ENCODE data around the gene LHX8. TPM values are rescaled to one million over a fixed set of nuclear protein-coding genes. Genes with fewer than 3 reads are reported as not detected.

Gene LHX8
- total and polyA plus RNA-seq, 2 of the 13 experiments (the other 11 are each of a cell fraction or from before 2014, with no cell fraction given): not detected

DNA sequence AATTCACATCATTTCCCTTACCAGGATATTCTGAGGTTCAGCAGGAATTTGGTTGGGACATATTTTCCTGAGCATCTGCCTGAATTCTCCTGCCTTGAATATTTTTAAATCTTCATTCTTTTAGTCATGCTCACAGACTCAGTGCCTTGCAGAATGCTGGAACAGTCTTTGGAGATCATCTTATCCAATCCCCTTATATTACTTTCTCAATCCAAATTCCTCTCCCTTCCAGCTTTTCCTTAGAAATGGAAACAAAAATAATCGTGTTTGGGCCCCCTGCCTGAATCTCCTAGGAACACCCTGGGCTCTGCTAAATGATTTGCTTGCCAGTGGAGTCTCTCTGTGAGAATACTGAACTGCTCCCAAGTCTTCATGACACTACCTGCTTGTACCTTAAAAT lies 38.4 kb downstream of the LHX8 start:
- ChIA-PET POLR2A (no interaction called here), CTCF (ENCODE audit: low intra/inter-chr PET ratio, low total read pairs) (no interaction called here)
- Histone ChIP-seq H3K4me2 (ENCODE audit: low read depth, low read length) (no peak overlapping the region), H3K9ac (ENCODE audit: insufficient read depth, low read depth, low read length) (no peak overlapping the region), H4K20me1 (ENCODE audit: insufficient read depth, low read length) (no peaks in the 10 kb centered on the region), H3K36me3 (replicated peaks in 1 of 2; ENCODE audit: control insufficient read depth in 1 of 2, insufficient read depth in 2 of 2, low read length in 2 of 2) (no peaks in the 10 kb centered on the region), H3K27ac (ENCODE audit: extremely low read length, insufficient read depth, low read length) (no peak overlapping the region), H3K4me1 (ENCODE audit: insufficient read depth, low read length) (no peaks in the 10 kb centered on the region), H3K4me3 (replicated peaks in 1 of 3; ENCODE audit: insufficient read depth in 1 of 3, low read depth in 2 of 3, low read length in 3 of 3) (no peak overlapping the region), H3K27me3 (ENCODE audit: control insufficient read depth in 1 of 2, insufficient read depth in 2 of 2, low read length in 2 of 2) (no peaks in the 10 kb centered on the region), H2AFZ (ENCODE audit: low read length) (no peak overlapping the region), H3K9me3 (ENCODE audit: low read length) (no peaks in the 10 kb centered on the region), H3K79me2 (ENCODE audit: insufficient read depth, low read length) (no peaks in the 10 kb centered on the region)
- in situ Hi-C loops (cut with HindIII; ENCODE audit: extremely low pct_ligation_motif_present, low pct_unique_long_range_greater_than_20kb): no loop called here
- intact Hi-C loops (cut with micrococcal nuclease; ENCODE audit: unreplicated experiment): no loop called here
- DNase-seq (ENCODE audit: low spot score): no peak
- ATAC-seq: no peak
- no TSS peak for BruUV-seq (replicated peaks)
- TF ChIP-seq KLF6 (CRISPR knock-in tag; IDR thresholded peaks at IDR 0.05) (no peak), ELF1 (CRISPR knock-in tag; IDR thresholded peaks at IDR 0.05) (no peak), ZNF136 (CRISPR knock-in tag; IDR thresholded peaks at IDR 0.05; ENCODE audit: low read depth) (no peak), SAFB2 (CRISPR knock-in tag; IDR thresholded peaks at IDR 0.05; ENCODE audit: borderline replicate concordance, low read depth) (no peak), ZBTB7A (CRISPR knock-in tag; IDR thresholded peaks at IDR 0.05) (no peak), ZNF556 (CRISPR knock-in tag; IDR thresholded peaks at IDR 0.05; ENCODE audit: borderline replicate concordance) (no peak), NR2C2 (CRISPR knock-in tag; IDR thresholded peaks at IDR 0.05; ENCODE audit: borderline replicate concordance) (no peak), SUZ12 (IDR thresholded peaks at IDR 0.05; ENCODE audit: low read depth, low read length) (no peak), ZNF747 (CRISPR knock-in tag; IDR thresholded peaks at IDR 0.05; ENCODE audit: borderline replicate concordance) (no peak), ZNF441 (CRISPR knock-in tag; IDR thresholded peaks at IDR 0.05; ENCODE audit: borderline replicate concordance) (no peak), POLR2A (IDR thresholded peaks at IDR 0.05; ENCODE audit: insufficient read depth in 1 of 2, low read depth in 2 of 2, low read length in 2 of 2) (no peak)
- TF ChIP-seq, protein P1, sequence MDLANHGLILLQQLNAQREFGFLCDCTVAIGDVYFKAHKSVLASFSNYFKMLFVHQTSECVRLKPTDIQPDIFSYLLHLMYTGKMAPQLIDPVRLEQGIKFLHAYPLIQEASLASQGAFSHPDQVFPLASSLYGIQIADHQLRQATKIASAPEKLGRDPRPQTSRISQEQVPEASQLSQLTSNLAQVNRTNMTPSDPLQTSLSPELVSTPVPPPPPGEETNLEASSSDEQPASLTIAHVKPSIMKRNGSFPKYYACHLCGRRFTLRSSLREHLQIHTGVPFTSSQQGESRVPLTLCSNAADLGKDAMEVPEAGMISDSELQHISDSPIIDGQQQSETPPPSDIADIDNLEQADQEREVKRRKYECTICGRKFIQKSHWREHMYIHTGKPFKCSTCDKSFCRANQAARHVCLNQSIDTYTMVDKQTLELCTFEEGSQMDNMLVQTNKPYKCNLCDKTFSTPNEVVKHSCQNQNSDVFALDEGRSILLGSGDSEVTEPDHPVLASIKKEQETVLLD (CRISPR knock-in tag; IDR thresholded peaks at IDR 0.05; ENCODE audit: low read depth): no peak
- TF ChIP-seq, protein P2, sequence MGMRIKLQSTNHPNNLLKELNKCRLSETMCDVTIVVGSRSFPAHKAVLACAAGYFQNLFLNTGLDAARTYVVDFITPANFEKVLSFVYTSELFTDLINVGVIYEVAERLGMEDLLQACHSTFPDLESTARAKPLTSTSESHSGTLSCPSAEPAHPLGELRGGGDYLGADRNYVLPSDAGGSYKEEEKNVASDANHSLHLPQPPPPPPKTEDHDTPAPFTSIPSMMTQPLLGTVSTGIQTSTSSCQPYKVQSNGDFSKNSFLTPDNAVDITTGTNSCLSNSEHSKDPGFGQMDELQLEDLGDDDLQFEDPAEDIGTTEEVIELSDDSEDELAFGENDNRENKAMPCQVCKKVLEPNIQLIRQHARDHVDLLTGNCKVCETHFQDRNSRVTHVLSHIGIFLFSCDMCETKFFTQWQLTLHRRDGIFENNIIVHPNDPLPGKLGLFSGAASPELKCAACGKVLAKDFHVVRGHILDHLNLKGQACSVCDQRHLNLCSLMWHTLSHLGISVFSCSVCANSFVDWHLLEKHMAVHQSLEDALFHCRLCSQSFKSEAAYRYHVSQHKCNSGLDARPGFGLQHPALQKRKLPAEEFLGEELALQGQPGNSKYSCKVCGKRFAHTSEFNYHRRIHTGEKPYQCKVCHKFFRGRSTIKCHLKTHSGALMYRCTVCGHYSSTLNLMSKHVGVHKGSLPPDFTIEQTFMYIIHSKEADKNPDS (CRISPR knock-in tag; IDR thresholded peaks at IDR 0.05): no peak
- TF ChIP-seq, protein P3, sequence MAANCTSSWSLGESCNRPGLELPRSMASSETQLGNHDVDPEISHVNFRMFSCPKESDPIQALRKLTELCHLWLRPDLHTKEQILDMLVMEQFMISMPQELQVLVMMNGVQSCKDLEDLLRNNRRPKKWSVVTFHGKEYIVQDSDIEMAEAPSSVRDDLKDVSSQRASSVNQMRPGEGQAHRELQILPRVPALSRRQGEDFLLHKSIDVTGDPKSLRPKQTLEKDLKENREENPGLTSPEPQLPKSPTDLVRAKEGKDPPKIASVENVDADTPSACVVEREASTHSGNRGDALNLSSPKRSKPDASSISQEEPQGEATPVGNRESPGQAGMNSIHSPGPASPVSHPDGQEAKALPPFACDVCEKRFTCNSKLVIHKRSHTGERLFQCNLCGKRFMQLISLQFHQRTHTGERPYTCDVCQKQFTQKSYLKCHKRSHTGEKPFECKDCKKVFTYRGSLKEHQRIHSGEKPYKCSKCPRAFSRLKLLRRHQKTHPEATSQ (CRISPR knock-in tag; IDR thresholded peaks at IDR 0.05; ENCODE audit: borderline replicate concordance): no peak
- TF ChIP-seq, protein P4, sequence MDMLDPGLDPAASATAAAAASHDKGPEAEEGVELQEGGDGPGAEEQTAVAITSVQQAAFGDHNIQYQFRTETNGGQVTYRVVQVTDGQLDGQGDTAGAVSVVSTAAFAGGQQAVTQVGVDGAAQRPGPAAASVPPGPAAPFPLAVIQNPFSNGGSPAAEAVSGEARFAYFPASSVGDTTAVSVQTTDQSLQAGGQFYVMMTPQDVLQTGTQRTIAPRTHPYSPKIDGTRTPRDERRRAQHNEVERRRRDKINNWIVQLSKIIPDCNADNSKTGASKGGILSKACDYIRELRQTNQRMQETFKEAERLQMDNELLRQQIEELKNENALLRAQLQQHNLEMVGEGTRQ (IDR thresholded peaks at IDR 0.05; ENCODE audit: low read depth, low read length): no peak
- TF ChIP-seq, protein P4 (CRISPR knock-in tag; IDR thresholded peaks at IDR 0.05; ENCODE audit: borderline replicate concordance): no peak
- TF ChIP-seq, protein P5, sequence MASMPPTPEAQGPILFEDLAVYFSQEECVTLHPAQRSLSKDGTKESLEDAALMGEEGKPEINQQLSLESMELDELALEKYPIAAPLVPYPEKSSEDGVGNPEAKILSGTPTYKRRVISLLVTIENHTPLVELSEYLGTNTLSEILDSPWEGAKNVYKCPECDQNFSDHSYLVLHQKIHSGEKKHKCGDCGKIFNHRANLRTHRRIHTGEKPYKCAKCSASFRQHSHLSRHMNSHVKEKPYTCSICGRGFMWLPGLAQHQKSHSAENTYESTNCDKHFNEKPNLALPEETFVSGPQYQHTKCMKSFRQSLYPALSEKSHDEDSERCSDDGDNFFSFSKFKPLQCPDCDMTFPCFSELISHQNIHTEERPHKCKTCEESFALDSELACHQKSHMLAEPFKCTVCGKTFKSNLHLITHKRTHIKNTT (CRISPR knock-in tag; IDR thresholded peaks at IDR 0.05): no peak
- FAIRE-seq: no peak
- 4% methylated on average over 1 of the region's 1 CpG for WGBS (ENCODE audit: low lambda C conversion rate)

Measured in HepG2 (cell line).